Mesenchymal stem cell (in vitro differentiated cells and primary cell): ENCODE data around the gene SOX9.

Experiments used
- DNase-seq: peaks from one replicate; pipeline ENCODE4 v3.0.0-alpha.2; 2013
- H2AFZ ChIP-seq: one replicate; pipeline ENCODE4 v1.6.1; 2013; ENCODE audit warnings: low read depth, mild to moderate bottlenecking, control low read depth, inconsistent platforms, low read length, moderate library complexity
- H2AK5ac ChIP-seq: 2 replicates; pipeline ENCODE4 v1.6.1; 2013; ENCODE audit warnings: low read length, moderate library complexity, mild to moderate bottlenecking, inconsistent platforms; ENCODE audit not compliant: severe bottlenecking
- H2BK120ac ChIP-seq: one replicate; pipeline ENCODE4 v1.6.1; 2013; ENCODE audit warnings: low read depth, mild to moderate bottlenecking, inconsistent platforms, low read length, moderate library complexity
- H2BK12ac ChIP-seq, 2 experiments: one replicate each; pipeline ENCODE4 v1.6.1; 2013; ENCODE audit warnings: inconsistent platforms in 2 of 2, low read length in 2 of 2, mild to moderate bottlenecking in 2 of 2, moderate library complexity in 2 of 2, control low read depth in 1 of 2
- H2BK15ac ChIP-seq: one replicate; pipeline ENCODE4 v1.6.1; 2013; ENCODE audit warnings: mild to moderate bottlenecking, low read depth, inconsistent platforms; ENCODE audit not compliant: poor library complexity, severe bottlenecking
- H2BK5ac ChIP-seq: 2 replicates; pipeline ENCODE4 v1.6.1; 2013; ENCODE audit warnings: low read depth, mild to moderate bottlenecking, low read length, control low read depth, inconsistent platforms; ENCODE audit not compliant: poor library complexity, severe bottlenecking
- H3K14ac ChIP-seq, 2 experiments: one replicate each; pipeline ENCODE4 v1.6.1; 2013; ENCODE audit warnings: inconsistent platforms in 2 of 2, low read length in 2 of 2, control low read depth in 1 of 2, mild to moderate bottlenecking in 1 of 2, moderate library complexity in 1 of 2
- H3K18ac ChIP-seq, 2 experiments: one replicate each; pipeline ENCODE4 v1.6.1; 2013; ENCODE audit warnings: inconsistent platforms in 2 of 2, low read length in 2 of 2, control low read depth in 1 of 2, low read depth in 1 of 2, mild to moderate bottlenecking in 1 of 2
- H3K23ac ChIP-seq, 2 experiments: one replicate each; pipeline ENCODE4 v1.6.1; 2013; ENCODE audit warnings: inconsistent platforms in 2 of 2, low read length in 2 of 2, mild to moderate bottlenecking in 2 of 2, moderate library complexity in 2 of 2, control low read depth in 1 of 2
- H3K27ac ChIP-seq: 2 replicates; pipeline ENCODE4 v1.5.1; 2013; ENCODE audit warnings: mild to moderate bottlenecking, moderate library complexity, low read length, control low read depth, inconsistent platforms; ENCODE audit not compliant: poor library complexity, severe bottlenecking
- H3K27me3 ChIP-seq, 2 experiments: 2 replicates each; pipeline versions ENCODE4 v1.6.1 to v1.7.0; 2013; ENCODE audit warnings: low read length in 2 of 2, mild to moderate bottlenecking in 2 of 2, moderate library complexity in 2 of 2, control low read depth in 1 of 2, inconsistent platforms in 1 of 2; ENCODE audit not compliant: control insufficient read depth in 1 of 2, insufficient read depth in 1 of 2
- H3K36me3 ChIP-seq, 2 experiments: 2 replicates each; pipeline versions ENCODE4 v1.6.1 to v1.7.0; 2013; ENCODE audit warnings: low read length in 2 of 2, control low read depth in 1 of 2, inconsistent platforms in 1 of 2, low read depth in 1 of 2, mild to moderate bottlenecking in 1 of 2; ENCODE audit not compliant: insufficient read depth in 2 of 2, control insufficient read depth in 1 of 2
- H3K4ac ChIP-seq, 2 experiments: one replicate each; pipeline ENCODE4 v1.6.1; 2013; ENCODE audit warnings: inconsistent platforms in 2 of 2, low read length in 2 of 2, mild to moderate bottlenecking in 2 of 2, moderate library complexity in 2 of 2, control low read depth in 1 of 2, low read depth in 1 of 2
- H3K4me1 ChIP-seq: 2 replicates; pipeline ENCODE4 v1.6.1; 2013; ENCODE audit warnings: low read depth, low read length, control low read depth; ENCODE audit not compliant: control insufficient read depth, insufficient read depth
- H3K4me2 ChIP-seq: 2 replicates; pipeline ENCODE4 v1.6.1; 2013; ENCODE audit warnings: low read length, mild to moderate bottlenecking, inconsistent platforms; ENCODE audit not compliant: poor library complexity, severe bottlenecking
- H3K4me3 ChIP-seq, 2 experiments: 2 replicates each; pipeline versions ENCODE4 v1.5.1 to v1.7.0; 2013; ENCODE audit warnings: low read length in 2 of 2, mild to moderate bottlenecking in 2 of 2, control low read depth in 1 of 2, low read depth in 1 of 2; ENCODE audit not compliant: insufficient read depth in 1 of 2
- H3K79me1 ChIP-seq: replicated peaks from 2 replicates; pipeline ENCODE4 v1.6.1; 2013; ENCODE audit warnings: mild to moderate bottlenecking, control low read depth, low read length, inconsistent platforms; ENCODE audit not compliant: poor library complexity, severe bottlenecking
- H3K9ac ChIP-seq: 2 replicates; pipeline ENCODE4 v1.7.0; 2013; ENCODE audit warnings: mild to moderate bottlenecking, low read length, moderate library complexity
- H3K9me3 ChIP-seq: 2 replicates; pipeline ENCODE4 v1.7.0; 2013; ENCODE audit warnings: mild to moderate bottlenecking, low read length; ENCODE audit not compliant: control insufficient read depth
- H4K8ac ChIP-seq: one replicate; pipeline ENCODE4 v1.6.1; 2013; ENCODE audit warnings: inconsistent platforms, mild to moderate bottlenecking, low read length, moderate library complexity
- H4K91ac ChIP-seq: one replicate; pipeline ENCODE4 v1.6.1; 2013; ENCODE audit warnings: mild to moderate bottlenecking, low read length, inconsistent platforms
- whole genome bisulfite sequencing: methylation state at CpG from one replicate; pipeline ENCODE4 v1.1.7; 2013; ENCODE audit warnings: mixed read lengths; 5-methylcytosine and 5-hydroxymethylcytosine counted together

SOX9 gene

DNA sequence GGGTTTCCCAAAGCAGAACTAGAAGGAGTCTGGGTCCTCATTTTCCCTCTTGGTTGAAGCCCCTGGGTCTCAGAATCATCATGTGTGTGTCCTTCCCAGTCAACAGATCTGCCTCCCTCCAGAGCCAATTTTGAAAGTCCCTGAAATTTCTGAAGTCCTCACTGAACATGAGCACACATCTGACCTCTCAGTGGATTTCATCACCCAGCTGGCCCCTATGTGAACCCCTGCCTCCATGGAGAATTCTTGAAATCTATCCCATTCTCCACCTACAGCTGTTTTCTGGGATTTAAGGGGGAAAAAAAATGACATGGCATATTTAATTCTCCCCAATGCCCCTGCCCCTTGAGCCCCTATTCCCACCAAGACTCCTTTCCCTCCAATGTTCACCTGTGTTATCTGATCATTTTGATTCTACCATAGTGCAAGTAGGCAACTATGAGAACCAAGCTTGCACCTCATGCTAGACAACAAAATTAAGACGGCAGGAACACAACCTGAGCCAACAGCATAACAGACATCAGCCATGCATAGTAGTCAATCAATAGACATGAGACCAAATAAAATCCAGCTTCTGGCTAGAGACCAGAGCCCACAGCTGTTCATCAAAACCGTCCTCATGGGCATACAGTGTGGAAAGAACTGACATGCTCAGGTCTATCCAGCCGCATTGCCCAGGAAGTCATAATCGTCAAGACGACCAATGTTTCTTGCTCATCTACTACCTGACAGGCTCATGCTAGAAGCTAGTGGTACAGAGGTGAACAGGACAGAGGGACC, 14.9 kb downstream of the SOX9 start:
- H4K91ac ChIP-seq = no peak overlapping the region
- no peak for DNase-seq
- no peak overlapping the region for H2AFZ ChIP-seq
- H3K27me3 ChIP-seq = no peaks in the 10 kb centered on the region
- H2BK15ac ChIP-seq = no peak overlapping the region
- H4K8ac ChIP-seq = no peak overlapping the region
- no peaks in the 10 kb centered on the region for H3K79me1 ChIP-seq
- H3K27ac ChIP-seq = no peak overlapping the region
- no peak overlapping the region for H2BK12ac ChIP-seq
- no peak overlapping the region for H3K4me3 ChIP-seq
- no peaks in the 10 kb centered on the region for H3K9me3 ChIP-seq
- no peak overlapping the region for H2BK120ac ChIP-seq
- H3K14ac ChIP-seq = no peak overlapping the region
- H2AK5ac ChIP-seq = peak overlapping the region; percentile 23
- no peaks in the 10 kb centered on the region for H3K36me3 ChIP-seq
- no peak overlapping the region for H3K18ac ChIP-seq
- H3K9ac ChIP-seq = no peak overlapping the region
- WGBS = 92% methylated on average over 5 of the region's 5 CpGs
- no peak overlapping the region for H2BK5ac ChIP-seq
- H3K4ac ChIP-seq = no peak overlapping the region
- no peak overlapping the region for H3K4me2 ChIP-seq
- H3K23ac ChIP-seq = no peak overlapping the region
- peaks cover 5% of the 10 kb centered on the region for H3K4me1 ChIP-seq

DNA sequence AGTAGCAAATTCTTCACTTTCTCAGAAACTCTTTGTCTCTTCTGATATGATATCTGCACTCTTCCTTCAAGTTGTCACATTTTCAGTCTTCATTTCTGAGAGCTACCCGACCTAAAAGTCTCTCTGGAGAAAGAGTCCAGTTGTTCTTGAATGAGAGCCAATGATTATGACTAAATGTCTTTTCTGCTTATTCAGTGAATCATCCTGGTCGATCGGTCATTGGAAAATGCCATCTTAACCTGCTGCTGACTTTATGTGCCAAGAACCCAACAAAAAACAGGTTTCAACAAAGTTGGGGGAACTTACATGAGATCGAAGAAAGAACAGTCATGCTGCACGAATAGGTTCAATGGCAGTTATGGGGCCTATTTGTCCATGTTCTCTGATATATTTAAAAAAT, 15.9 kb downstream of the SOX9 start:
- Histone ChIP-seq H3K23ac (no peak overlapping the region), H2BK5ac (no peak overlapping the region), H3K79me1 (no peaks in the 10 kb centered on the region), H4K8ac (no peak overlapping the region), H3K18ac (no peak overlapping the region), H3K4me2 (peak overlapping the region; percentile 23), H3K36me3 (no peaks in the 10 kb centered on the region), H3K9ac (no peak overlapping the region), H3K14ac (no peak overlapping the region), H3K27me3 (no peaks in the 10 kb centered on the region), H2BK15ac (no peak overlapping the region), H4K91ac (no peak overlapping the region), H3K4me1 (peaks cover 5% of the 10 kb centered on the region), H3K4me3 (no peak overlapping the region), H3K9me3 (no peaks in the 10 kb centered on the region), H2BK120ac (no peak overlapping the region), H3K4ac (no peak overlapping the region), H2AFZ (no peak overlapping the region), H2BK12ac (no peak overlapping the region), H2AK5ac (no peak overlapping the region), H3K27ac (no peak overlapping the region)
- DNase-seq = no peak
- WGBS = 69% methylated on average over 4 of the region's 5 CpGs

DNA sequence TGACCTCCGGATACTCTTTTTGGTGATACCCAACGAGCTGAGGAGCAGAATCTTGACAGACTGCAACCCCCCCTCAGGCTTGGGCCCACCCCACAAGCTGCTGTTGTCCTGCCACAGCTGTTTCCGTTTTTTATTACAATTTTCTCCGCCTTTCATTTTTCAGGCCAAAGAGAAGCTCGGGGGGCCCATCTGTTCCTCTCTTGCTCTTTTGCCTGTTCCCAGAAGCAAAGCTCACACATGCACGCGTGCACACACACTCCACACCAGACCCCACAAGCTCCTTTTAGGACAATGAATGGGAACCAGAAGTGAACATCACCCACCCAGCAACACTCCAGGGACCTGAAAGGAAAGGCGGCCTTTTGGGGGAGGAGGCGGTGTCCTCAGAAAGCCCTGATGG, 16.3 kb downstream of the SOX9 start:
- no peak overlapping the region for H2AFZ ChIP-seq
- H3K79me1 ChIP-seq = no peaks in the 10 kb centered on the region
- no peak overlapping the region for H2BK120ac ChIP-seq
- WGBS = 90% methylated on average over 9 of the region's 9 CpGs
- no peak overlapping the region for H3K18ac ChIP-seq
- no peak for DNase-seq
- H4K91ac ChIP-seq = no peak overlapping the region
- H2AK5ac ChIP-seq = peak overlapping the region; percentile 34
- H3K14ac ChIP-seq = no peak overlapping the region
- no peak overlapping the region for H3K9ac ChIP-seq
- no peak overlapping the region for H3K4me2 ChIP-seq
- no peak overlapping the region for H3K27ac ChIP-seq
- no peaks in the 10 kb centered on the region for H3K9me3 ChIP-seq
- H3K27me3 ChIP-seq = no peaks in the 10 kb centered on the region
- H3K4ac ChIP-seq = no peak overlapping the region
- no peak overlapping the region for H2BK12ac ChIP-seq
- no peak overlapping the region for H2BK15ac ChIP-seq
- no peak overlapping the region for H3K4me3 ChIP-seq
- H3K23ac ChIP-seq = no peak overlapping the region
- no peak overlapping the region for H4K8ac ChIP-seq
- H2BK5ac ChIP-seq = no peak overlapping the region
- no peaks in the 10 kb centered on the region for H3K36me3 ChIP-seq
- H3K4me1 ChIP-seq = peaks cover 5% of the 10 kb centered on the region

DNA sequence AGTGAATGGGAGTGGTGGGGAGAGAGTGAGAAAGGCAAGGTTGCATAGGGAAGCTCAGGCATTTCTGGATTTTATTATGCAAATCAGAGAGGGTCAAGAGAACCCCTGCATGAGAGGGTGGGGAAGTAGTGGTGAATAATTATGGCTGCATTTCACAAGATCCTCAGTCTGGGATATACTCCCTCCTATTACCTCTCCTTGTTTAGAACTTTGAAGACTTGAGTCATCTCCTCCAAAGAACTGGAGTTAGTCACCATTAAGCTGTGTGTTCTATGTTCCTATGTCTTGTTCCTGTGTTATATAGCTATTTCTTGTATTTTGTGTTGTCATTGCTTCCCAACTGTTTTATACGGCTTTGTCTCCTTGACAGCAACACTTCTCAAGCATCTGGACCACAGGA, 18.4 kb downstream of the SOX9 start:
- H2AK5ac ChIP-seq = no peak overlapping the region
- no peaks in the 10 kb centered on the region for H3K9me3 ChIP-seq
- 78% methylated on average over 1 of the region's 1 CpG for WGBS

More for the DNA sequence above, 18.4 kb downstream of the SOX9 start:
- Histone ChIP-seq H2BK120ac (no peak overlapping the region), H3K4me2 (no peak overlapping the region), H3K36me3 (no peaks in the 10 kb centered on the region), H2BK5ac (no peak overlapping the region), H2BK15ac (no peak overlapping the region), H3K27me3 (peaks cover 0 to 4% of the 10 kb centered on the region in 2 experiments), H3K4me3 (no peak overlapping the region), H3K18ac (no peak overlapping the region), H3K79me1 (no peaks in the 10 kb centered on the region), H3K14ac (no peak overlapping the region), H2AFZ (no peak overlapping the region), H3K4me1 (peaks cover 5% of the 10 kb centered on the region), H4K91ac (no peak overlapping the region), H4K8ac (no peak overlapping the region), H3K4ac (no peak overlapping the region), H3K23ac (no peak overlapping the region), H3K27ac (no peak overlapping the region), H2BK12ac (no peak overlapping the region), H3K9ac (no peak overlapping the region)
- DNase-seq = peak; percentile 48
